Colonic mucosa (tissue), 4 donors: ENCODE results near the gene MPPED1. TPM values are rescaled to one million over a fixed set of nuclear protein-coding genes. Genes with fewer than 3 reads are reported as not detected.

Experiments used
- DNase-seq: peaks from one replicate; pipeline ENCODE4 v3.0.0-alpha.2; 2020
- H3K27ac ChIP-seq: fragments of 200-600 bp; one replicate; pipeline ENCODE4 v1.8.0; 2021
- H3K27me3 ChIP-seq: fragments of 200-600 bp; one replicate; pipeline ENCODE4 v1.8.0; 2021
- H3K36me3 ChIP-seq: fragments of 200-600 bp; one replicate; pipeline ENCODE4 v1.8.0; 2021
- H3K4me1 ChIP-seq: fragments of 200-600 bp; one replicate; pipeline ENCODE4 v1.8.0; 2021; ENCODE audit warnings: mild to moderate bottlenecking
- H3K4me3 ChIP-seq: fragments of 200-600 bp; one replicate; pipeline ENCODE4 v1.8.0; 2021
- H3K9ac ChIP-seq, 2 donors: one replicate each; pipeline ENCODE4 v1.7.0; 2013; ENCODE audit warnings: control low read depth in 2 of 2, low read depth in 2 of 2, low read length in 2 of 2
- H3K9me3 ChIP-seq: fragments of 200-600 bp; one replicate; pipeline ENCODE4 v1.8.0; 2021
- CTCF ChIP-seq: fragments of 200-600 bp; IDR thresholded peaks from one replicate; pipeline ENCODE4 v1.8.0; 2022; ENCODE audit warnings: antibody characterized with exemption, mild to moderate bottlenecking
- intact Hi-C: fragments of 100-400 bp; cut with DNase I; formaldehyde crosslinking; loops from one replicate; pipeline ENCODE4 v1.14.1; 2022
- total RNA-seq, 2 donors: library from RNA; stranded (reverse); fragmentation: NEBNext Ultra II Directional in 1 of 2; extraction: Animal tissue kit (Norgen Biotek cat#: 25700) in 1 of 2; gene quantifications; one replicate each; pipeline ENCODE4 v1.2.1, GENCODE V29; 2021
- donor health status: healthy.
- donor health status: DM: no; HTN: no; CAD: no.
- donor health status: DM: no; HTN: no; CAD: no.

MPPED1 gene
- total RNA-seq, 2 donors from 2014 or later = 0.05 TPM; not detected in 1

DNA sequence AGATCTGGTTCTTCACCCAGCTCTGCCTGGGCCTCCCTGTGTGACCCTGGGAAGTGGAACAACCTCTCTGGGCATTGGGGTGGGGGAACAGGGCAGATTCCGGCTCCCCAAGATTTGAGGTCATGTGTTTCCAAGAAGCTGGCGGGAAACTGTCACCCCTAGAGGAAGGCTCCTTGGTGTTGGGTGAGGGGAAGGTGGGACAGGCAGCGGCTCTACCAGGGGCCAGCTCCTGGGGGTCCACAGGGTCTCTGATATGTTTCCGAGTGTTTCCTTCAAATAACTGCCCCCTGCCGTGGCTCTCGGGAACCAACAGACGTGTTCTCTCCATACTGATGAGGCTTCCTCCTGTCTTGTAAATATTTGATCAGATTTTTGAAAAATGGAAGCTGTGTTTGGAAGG lies 78.5 kb downstream of the MPPED1 start:
- no peaks in the 10 kb centered on the region for H3K9me3 ChIP-seq
- H3K27ac ChIP-seq = no peak overlapping the region
- no peak overlapping the region for H3K4me3 ChIP-seq
- H3K9ac ChIP-seq = no peak overlapping the region
- H3K4me1 ChIP-seq = no peaks in the 10 kb centered on the region
- intact Hi-C loops = no loop called here
- DNase-seq = no peak
- no peaks in the 10 kb centered on the region for H3K36me3 ChIP-seq
- H3K27me3 ChIP-seq = no peaks in the 10 kb centered on the region
- no peak for TF ChIP-seq CTCF

DNA sequence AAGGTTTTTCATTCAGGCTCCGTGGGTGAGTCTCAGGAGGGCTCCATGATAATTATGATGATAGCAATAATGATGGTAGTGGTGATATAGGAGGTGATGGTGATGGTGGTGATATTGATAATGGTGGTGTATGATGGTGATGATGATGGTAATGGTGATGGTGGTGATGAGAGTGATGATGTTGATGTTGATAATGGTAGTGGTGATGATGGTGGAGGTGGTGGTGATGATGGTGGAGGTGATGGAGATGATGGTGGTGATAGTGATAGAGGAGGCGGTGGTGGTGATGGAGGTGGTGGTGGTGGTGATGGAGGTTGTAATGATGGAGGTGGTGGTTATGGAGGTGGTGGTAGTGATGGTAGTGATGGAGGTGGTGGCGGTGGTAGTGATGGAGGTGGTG lies 79.4 kb downstream of the MPPED1 start:
- intact Hi-C loops = no loop called here
- no peak overlapping the region for H3K9ac ChIP-seq
- H3K27me3 ChIP-seq = no peaks in the 10 kb centered on the region
- TF ChIP-seq CTCF = no peak
- no peaks in the 10 kb centered on the region for H3K4me1 ChIP-seq
- no peaks in the 10 kb centered on the region for H3K36me3 ChIP-seq
- no peak for DNase-seq
- no peak overlapping the region for H3K27ac ChIP-seq
- no peaks in the 10 kb centered on the region for H3K9me3 ChIP-seq
- H3K4me3 ChIP-seq = no peak overlapping the region

GRCh38 chr22:43491737-43492136 lies 79.9 kb downstream of the MPPED1 start:
- no peaks in the 10 kb centered on the region for H3K4me1 ChIP-seq
- H3K36me3 ChIP-seq = no peaks in the 10 kb centered on the region
- H3K27me3 ChIP-seq = no peaks in the 10 kb centered on the region
- intact Hi-C loops = no loop called here
- H3K4me3 ChIP-seq = no peak overlapping the region
- no peak overlapping the region for H3K9ac ChIP-seq
- TF ChIP-seq CTCF = no peak
- no peak for DNase-seq
- H3K9me3 ChIP-seq = no peaks in the 10 kb centered on the region
- no peak overlapping the region for H3K27ac ChIP-seq

DNA sequence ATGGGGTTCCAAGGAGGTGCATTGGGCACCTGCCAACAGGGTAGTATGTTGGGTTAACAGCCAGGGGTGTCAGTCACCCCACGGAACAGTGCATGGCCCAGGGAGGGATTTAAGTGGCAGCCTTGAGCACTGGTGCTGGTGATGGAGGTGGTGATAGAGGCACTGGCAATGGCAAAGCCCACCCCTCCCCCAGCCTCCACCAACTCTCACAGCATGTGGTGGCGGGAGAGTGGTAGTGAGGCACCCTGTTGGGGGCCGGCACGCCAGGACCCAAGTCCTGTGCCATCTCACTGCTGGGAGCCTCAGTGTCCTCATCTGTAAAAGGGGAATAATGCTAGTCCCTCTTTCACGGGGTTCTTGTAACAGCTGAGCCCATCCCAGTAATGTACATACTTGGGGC lies 81.5 kb downstream of the MPPED1 start:
- Histone ChIP-seq H3K27ac (no peak overlapping the region), H3K36me3 (no peaks in the 10 kb centered on the region), H3K4me1 (no peaks in the 10 kb centered on the region), H3K9me3 (no peaks in the 10 kb centered on the region), H3K27me3 (no peaks in the 10 kb centered on the region), H3K9ac (no peak overlapping the region), H3K4me3 (no peak overlapping the region)
- TF ChIP-seq CTCF = no peak
- intact Hi-C loops = no loop called here
- DNase-seq = no peak

- no peak overlapping the region for H3K9ac ChIP-seq
- no peak overlapping the region for H3K27ac ChIP-seq
- TF ChIP-seq CTCF = no peak
- no peak for DNase-seq
- no peaks in the 10 kb centered on the region for H3K9me3 ChIP-seq
- no peaks in the 10 kb centered on the region for H3K36me3 ChIP-seq
- H3K4me3 ChIP-seq = no peak overlapping the region
- H3K27me3 ChIP-seq = no peaks in the 10 kb centered on the region
- no peaks in the 10 kb centered on the region for H3K4me1 ChIP-seq
- intact Hi-C loops = no loop called here
These were observed 86.4 kb downstream of the MPPED1 start for GRCh38 chr22:43497956-43498855.
